GM12878 (cell line): ENCODE measurements around the gene CXorf38. TPM values are rescaled to one million over a fixed set of nuclear protein-coding genes. Genes with fewer than 3 reads are reported as not detected.

ENCODE experiments used
- ATAC-seq: fragments of 200-7000 bp; cut with Tn5 transposase; 3 replicates; pipeline ENCODE4 v1.9.1; 2020; ENCODE audit warnings: mild to moderate bottlenecking, moderate library complexity
- BruUV-seq: library from RNA; stranded (reverse); fragments of 400-500 nt; replicated peaks from 2 replicates; lab custom pipeline; 2021; lab: Mats Ljungman, UMichigan
- CTCF ChIA-PET: fragments of 300-600 bp; sonication (Branson Sonifier 250); formaldehyde crosslinking; extraction: SDS; loops from one replicate; lab custom pipeline; 2021; ENCODE audit warnings: inconsistent platforms; lab: Yijun Ruan, JAX
- POLR2A ChIA-PET: fragments of 350-600 bp; formaldehyde crosslinking; extraction: SDS; loops from one replicate; lab custom pipeline; 2021; ENCODE audit warnings: inconsistent platforms; lab: Charles Lee
- RAD21 ChIA-PET: fragments of 300-600 bp; sonication (Branson Sonifier 250); formaldehyde crosslinking; loops from one replicate; lab custom pipeline; 2023; ENCODE audit warnings: antibody characterized with exemption; ENCODE audit not compliant: unreplicated experiment; lab: Charles Lee
- SMC1A ChIA-PET: fragments of 300-600 bp; sonication (Branson Sonifier 250); formaldehyde crosslinking; loops from one replicate; lab custom pipeline; 2023; ENCODE audit not compliant: unreplicated experiment, uncharacterized antibody; lab: Charles Lee
- DNase-seq: peaks from one replicate; pipeline ENCODE4 v3.0.0-alpha.2; 2011; ENCODE audit warnings: low read depth, low spot score
- FAIRE-seq: peaks from 3 replicates; lab custom pipeline; 2011; peaks lifted over from hg19 to GRCh38; lab: Jason Lieb, UNC
- H2AFZ ChIP-seq: 2 replicates; pipeline ENCODE4 v1.6.0; 2011; ENCODE audit warnings: low read depth, low read length, control low read depth; ENCODE audit not compliant: control insufficient read depth
- H3K27ac ChIP-seq: 2 replicates; pipeline ENCODE4 v1.5.1; 2011; ENCODE audit warnings: control low read depth; ENCODE audit not compliant: control insufficient read depth, insufficient read depth
- H3K27me3 ChIP-seq, 2 experiments: replicated peaks in 1 of 2; 2 replicates each; pipeline versions ENCODE4 v1.6.0 to v1.6.1; 2011; ENCODE audit warnings: low read length in 1 of 2; ENCODE audit not compliant: control insufficient read depth in 2 of 2, insufficient read depth in 2 of 2
- H3K36me3 ChIP-seq, 2 experiments: 2 replicates each; pipeline ENCODE4 v1.5.1; 2011; ENCODE audit warnings: low read length in 1 of 2; ENCODE audit not compliant: control insufficient read depth in 2 of 2, insufficient read depth in 2 of 2
- H3K4me1 ChIP-seq: 2 replicates; pipeline ENCODE4 v1.6.1; 2011; ENCODE audit warnings: mild to moderate bottlenecking, low read length, moderate library complexity, mixed read lengths; ENCODE audit not compliant: control insufficient read depth, insufficient read depth
- H3K4me2 ChIP-seq: 2 replicates; pipeline ENCODE4 v1.6.0; 2011; ENCODE audit warnings: control low read depth; ENCODE audit not compliant: control insufficient read depth, insufficient read depth
- H3K4me3 ChIP-seq: fragments of 200-600 bp; sonication (generic); 2 replicates; pipeline ENCODE4 v1.5.1; 2016
- H3K79me2 ChIP-seq: 2 replicates; pipeline ENCODE4 v1.6.0; 2011; ENCODE audit warnings: low read length; ENCODE audit not compliant: control insufficient read depth, insufficient read depth
- H3K9ac ChIP-seq: 2 replicates; pipeline ENCODE4 v1.8.0; 2011; ENCODE audit warnings: low read length, control low read depth, mixed read lengths; ENCODE audit not compliant: control insufficient read depth, insufficient read depth
- H3K9me3 ChIP-seq: replicated peaks from 3 replicates; pipeline ENCODE4 v1.5.1; 2011; ENCODE audit warnings: mild to moderate bottlenecking, low read length; ENCODE audit not compliant: control insufficient read depth, insufficient read depth
- H4K20me1 ChIP-seq: 2 replicates; pipeline ENCODE4 v1.6.0; 2011; ENCODE audit not compliant: control insufficient read depth, insufficient read depth
- ATF2 ChIP-seq: IDR thresholded peaks from 2 replicates; pipeline ENCODE4 v1.6.1; 2012; ENCODE audit warnings: low read length, inconsistent platforms
- HDAC2 ChIP-seq: fragments of 200-600 bp; sonication (generic); IDR thresholded peaks from 2 replicates; pipeline ENCODE4 v1.6.1; 2017
- KDM1A ChIP-seq: fragments of 200-600 bp; sonication (generic); IDR thresholded peaks from 2 replicates; pipeline ENCODE4 v1.6.1; 2016; ENCODE audit warnings: borderline replicate concordance
- MTA3 ChIP-seq: IDR thresholded peaks from 2 replicates; pipeline ENCODE4 v1.6.1; 2012; ENCODE audit warnings: low read length, inconsistent platforms, borderline replicate concordance
- MYC ChIP-seq: IDR thresholded peaks from 2 replicates; pipeline ENCODE4 v1.6.1; 2011; ENCODE audit warnings: mild to moderate bottlenecking, low read length, moderate library complexity, inconsistent platforms; ENCODE audit not compliant: insufficient read depth, insufficient replicate concordance, insufficient read length, severe bottlenecking
- RELB ChIP-seq: fragments of 450-650 bp; IDR thresholded peaks from 2 replicates; pipeline ENCODE4 v1.6.1; 2017; ENCODE audit warnings: low read depth, mild to moderate bottlenecking, moderate library complexity
- SMARCA5 ChIP-seq: fragments of 450-650 bp; IDR thresholded peaks from 2 replicates; pipeline ENCODE4 v1.6.1; 2017; ENCODE audit warnings: mild to moderate bottlenecking
- WGBS: methylation state at CpG from one replicate; pipeline ENCODE4 v1.1.6; 2016; ENCODE audit warnings: low lambda C conversion rate; ENCODE audit not compliant: insufficient replicate concordance, insufficient coverage; ENCODE audit errors: missing lambda C conversion rate; 5-methylcytosine and 5-hydroxymethylcytosine counted together
- in situ Hi-C: fragments of 300-500 bp; cut with MboI; formaldehyde crosslinking; loops from 9 replicates; pipeline ENCODE4 v1.14.3; 2018; ENCODE audit warnings: mixed read lengths
- intact Hi-C: fragments of 100-400 bp; cut with micrococcal nuclease; formaldehyde crosslinking; loops from one replicate; pipeline ENCODE4 v1.14.2; 2022; ENCODE audit not compliant: unreplicated experiment
- polyA plus RNA-seq, 11 experiments: library from polyadenylated mRNA; depleted of rRNA in 4 of 11; unstranded in 6 of 11; stranded (reverse) in 5 of 11; fragments of >200 nt; fragmentation: Nextera tagmentation in 4 of 11; fragmentation: Illumina TruSeq in 1 of 11; extraction: Ambion mirVana in 4 of 11; extraction: Trizol in 1 of 11; gene quantifications; 1 replicate in 1 of 11; 2 replicates in 10 of 11; pipeline versions ENCODE4 v1.2.1 to v1.2.3, GENCODE V29; 2011 to 2016; ENCODE audit warnings: inconsistent platforms in 2 of 11, missing spikeins in 2 of 11, low read depth in 1 of 11
- total RNA-seq, 4 experiments: library from RNA; depleted of rRNA in 3 of 4; stranded (reverse); fragments of >200 nt in 3 of 4; fragmentation: Illumina TruSeq in 1 of 4; extraction: Trizol in 1 of 4; gene quantifications; 2 replicates each; pipeline versions ENCODE4 v1.2.1 to v1.2.3, GENCODE V29; 2013 to 2021

Gene CXorf38
- total and polyA plus RNA-seq, 10 of the 15 experiments (the other 5 are each of a cell fraction or from before 2014, with no cell fraction given), result 2.2 to 50.1 (median 18.8) TPM

DNA sequence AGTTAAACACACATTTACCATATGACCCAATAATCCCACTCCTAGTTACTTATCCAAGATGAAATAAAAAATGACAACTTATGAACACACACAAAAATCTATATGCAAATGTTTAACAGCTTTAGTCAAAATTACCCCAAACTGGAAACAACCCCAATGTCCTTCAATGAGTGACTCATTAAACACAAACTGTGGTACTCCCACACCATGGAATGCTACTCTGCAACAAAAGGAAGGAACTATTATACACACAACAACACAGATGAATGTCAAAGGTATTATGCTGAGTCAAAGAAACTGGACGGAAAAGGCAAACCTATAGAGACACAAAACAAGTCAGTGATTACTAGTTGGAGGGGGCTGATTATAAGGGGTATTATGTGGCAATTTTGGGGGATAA, 47.4 kb upstream of the CXorf38 start:
- 93% methylated on average over 1 of the region's 1 CpG for WGBS
- Histone ChIP-seq H3K9ac (no peak overlapping the region), H3K4me2 (no peak overlapping the region), H3K4me1 (no peaks in the 10 kb centered on the region), H3K4me3 (no peak overlapping the region), H3K27ac (no peak overlapping the region), H3K36me3 (peaks cover under 1 to 5% of the 10 kb centered on the region in 2 experiments; a peak in 3 of 4 replicates), H3K79me2 (no peaks in the 10 kb centered on the region), H3K27me3 (no peaks in the 10 kb centered on the region), H2AFZ (no peak overlapping the region), H3K9me3 (no peaks in the 10 kb centered on the region; the same call in 2 of the 3 replicates), H4K20me1 (no peaks in the 10 kb centered on the region)
- no peak for TF ChIP-seq SMARCA5
- no peak for TF ChIP-seq ATF2
- TF ChIP-seq RELB, result no peak
- TF ChIP-seq MYC, result no peak
- TF ChIP-seq KDM1A, result no peak
- TF ChIP-seq HDAC2, result no peak
- no peak for TF ChIP-seq MTA3
- POLR2A ChIA-PET, result no interaction called here
- intact Hi-C loops, result no loop called here
- no peak for FAIRE-seq
- SMC1A ChIA-PET, result interaction anchor here (1.1 kb wide), 1 partner anchor 11 kb away, joined by 4 read pairs; no protein-coding TSS in a partner anchor
- DNase-seq, result no peak
- RAD21 ChIA-PET, result no interaction called here
- no TSS peak for BruUV-seq
- in situ Hi-C loops, result no loop called here
- no peak for ATAC-seq
- CTCF ChIA-PET, result interaction anchor here (0.9 to 1.0 kb wide), 2 partner anchors 10 to 151 kb away, joined by 3 read pairs; no protein-coding TSS in a partner anchor
